Mucosa of rectum (tissue), 2 donors: Measurements from ENCODE around the gene TARS3.
"Not testable (repeated sequence)": the region's sequence is repeated elsewhere in the genome, so short reads cannot be mapped to it uniquely, and the experiment has no call there.

Experiments
- H3K27ac ChIP-seq, 2 donors: one replicate each; pipeline ENCODE4 v1.7.0; 2013; ENCODE audit warnings: inconsistent platforms in 2 of 2, low read depth in 2 of 2, low read length in 2 of 2
- H3K27me3 ChIP-seq, 2 donors: one replicate each; pipeline ENCODE4 v1.7.0; 2013; ENCODE audit warnings: low read length in 2 of 2; ENCODE audit not compliant: control insufficient read depth in 2 of 2, insufficient read depth in 2 of 2
- H3K36me3 ChIP-seq, 2 donors: one replicate each; pipeline ENCODE4 v1.7.0; 2013; ENCODE audit warnings: low read length in 2 of 2; ENCODE audit not compliant: control insufficient read depth in 2 of 2, insufficient read depth in 2 of 2
- H3K4me1 ChIP-seq, 2 donors: one replicate each; pipeline ENCODE4 v1.7.0; 2013; ENCODE audit warnings: low read length in 2 of 2, mild to moderate bottlenecking in 1 of 2; ENCODE audit not compliant: control insufficient read depth in 2 of 2, insufficient read depth in 2 of 2
- H3K4me3 ChIP-seq, 2 donors: one replicate each; pipeline ENCODE4 v1.7.0; 2013; ENCODE audit warnings: low read length in 2 of 2
- H3K9ac ChIP-seq, 2 donors: one replicate each; pipeline ENCODE4 v1.7.0; 2013; ENCODE audit warnings: low read length in 2 of 2, low read depth in 1 of 2, mild to moderate bottlenecking in 1 of 2
- H3K9me3 ChIP-seq, 2 donors: one replicate each; pipeline ENCODE4 v1.7.0; 2013; ENCODE audit warnings: low read length in 2 of 2; ENCODE audit not compliant: control insufficient read depth in 2 of 2
- donor health status: healthy.
- donor health status: Normal muscosa, but diverticular disease.

TARS3 gene

GRCh38 chr15:101635944-101636727, 88.1 kb downstream of the TARS3 start:
- Histone ChIP-seq H3K4me3 (no peak overlapping the region), H3K27me3 (no peaks in the 10 kb centered on the region), H3K36me3 (peaks cover 0 to 10% of the 10 kb centered on the region in 2 donors)

DNA sequence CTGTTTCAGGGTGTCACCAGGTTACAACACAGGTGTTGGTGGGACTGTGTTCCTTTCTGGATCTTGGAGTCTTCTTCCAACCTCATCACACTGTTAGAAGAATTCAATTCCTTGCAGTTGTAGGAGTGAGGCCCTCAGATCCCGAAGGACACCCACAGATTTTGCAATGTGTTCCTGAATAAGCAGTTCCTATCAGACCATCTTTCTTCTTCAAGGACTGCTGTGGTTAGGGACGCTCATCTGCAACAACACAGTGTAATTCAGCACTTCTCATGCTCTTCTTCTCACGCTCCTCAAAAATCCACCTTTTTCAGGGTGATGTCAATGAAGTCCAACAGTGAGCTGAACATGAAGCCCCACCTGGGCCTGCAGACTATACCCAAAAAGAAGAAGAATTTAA, 90.9 kb downstream of the TARS3 start:
- Histone ChIP-seq H3K36me3 (peaks cover 0 to 1% of the 10 kb centered on the region in 2 donors), H3K4me1 (peaks cover 0 to 7% of the 10 kb centered on the region in 2 donors), H3K27ac (no peak overlapping the region), H3K9ac (no peak overlapping the region), H3K9me3 (no peaks in the 10 kb centered on the region), H3K4me3 (no peak overlapping the region), H3K27me3 (no peaks in the 10 kb centered on the region)

More at GRCh38 chr15:101635944-101636727, 88.1 kb downstream of the TARS3 start:
- Histone ChIP-seq H3K4me1 (peaks cover 5 to 13% of the 10 kb centered on the region in 2 donors), H3K9ac (no peak overlapping the region), H3K27ac (no peak overlapping the region), H3K9me3 (no peaks in the 10 kb centered on the region)

DNA sequence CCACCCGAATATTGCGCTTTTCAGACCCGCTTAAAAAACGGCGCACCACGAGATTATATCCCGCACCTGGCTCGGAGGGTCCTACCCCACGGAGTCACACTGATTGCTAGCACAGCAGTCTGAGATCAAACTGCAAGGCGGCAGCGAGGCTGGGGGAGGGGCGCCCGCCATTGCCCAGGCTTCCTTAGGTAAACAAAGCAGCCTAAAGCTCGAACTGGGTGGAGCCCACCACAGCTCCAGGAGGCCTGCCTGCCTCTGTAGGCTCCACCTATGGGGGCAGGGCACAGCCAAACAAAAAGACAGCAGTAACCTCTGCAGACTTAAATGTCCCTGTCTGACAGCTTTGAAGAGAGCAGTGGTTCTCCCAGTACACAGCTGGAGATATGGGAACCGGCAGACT, 97.5 kb downstream of the TARS3 start:
- H3K9ac ChIP-seq, H3K27ac ChIP-seq, H3K9me3 ChIP-seq, H3K36me3 ChIP-seq, H3K4me3 ChIP-seq, H3K4me1 ChIP-seq, H3K27me3 ChIP-seq: not testable (repeated sequence)

- H3K9me3 ChIP-seq, result no peaks in the 10 kb centered on the region
- H3K9ac ChIP-seq, result no peak overlapping the region
- H3K36me3 ChIP-seq, result no peaks in the 10 kb centered on the region
- no peaks in the 10 kb centered on the region for H3K27me3 ChIP-seq
- no peak overlapping the region for H3K27ac ChIP-seq
- H3K4me1 ChIP-seq, result no peaks in the 10 kb centered on the region
- no peak overlapping the region for H3K4me3 ChIP-seq
Observed at GRCh38 chr15:101625980-101626379, 98.3 kb downstream of the TARS3 start.

DNA sequence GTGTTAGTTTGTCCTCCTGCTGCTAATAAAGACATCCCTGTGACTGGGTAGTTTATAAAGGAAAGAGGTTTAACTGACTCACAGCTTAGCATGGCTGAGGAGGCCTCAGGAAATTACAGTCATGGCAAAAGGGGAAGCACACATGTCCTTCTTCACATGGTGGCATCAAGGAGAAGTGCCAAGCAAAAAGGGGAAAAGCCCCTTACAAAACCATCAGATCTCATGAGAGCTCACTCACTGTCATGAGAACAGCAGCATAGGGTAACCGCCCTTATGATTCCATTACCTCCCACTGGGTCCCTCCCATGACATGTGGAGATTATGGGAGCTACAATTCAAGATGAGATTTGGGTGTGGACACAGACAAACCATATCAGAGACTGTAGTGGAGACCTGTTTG, 99.1 kb downstream of the TARS3 start:
- no peak overlapping the region for H3K4me3 ChIP-seq
- no peaks in the 10 kb centered on the region for H3K9me3 ChIP-seq
- H3K9ac ChIP-seq, result no peak overlapping the region
- no peaks in the 10 kb centered on the region for H3K36me3 ChIP-seq
- H3K27ac ChIP-seq, result no peak overlapping the region
- H3K27me3 ChIP-seq, result no peaks in the 10 kb centered on the region
- H3K4me1 ChIP-seq, result no peaks in the 10 kb centered on the region

DNA sequence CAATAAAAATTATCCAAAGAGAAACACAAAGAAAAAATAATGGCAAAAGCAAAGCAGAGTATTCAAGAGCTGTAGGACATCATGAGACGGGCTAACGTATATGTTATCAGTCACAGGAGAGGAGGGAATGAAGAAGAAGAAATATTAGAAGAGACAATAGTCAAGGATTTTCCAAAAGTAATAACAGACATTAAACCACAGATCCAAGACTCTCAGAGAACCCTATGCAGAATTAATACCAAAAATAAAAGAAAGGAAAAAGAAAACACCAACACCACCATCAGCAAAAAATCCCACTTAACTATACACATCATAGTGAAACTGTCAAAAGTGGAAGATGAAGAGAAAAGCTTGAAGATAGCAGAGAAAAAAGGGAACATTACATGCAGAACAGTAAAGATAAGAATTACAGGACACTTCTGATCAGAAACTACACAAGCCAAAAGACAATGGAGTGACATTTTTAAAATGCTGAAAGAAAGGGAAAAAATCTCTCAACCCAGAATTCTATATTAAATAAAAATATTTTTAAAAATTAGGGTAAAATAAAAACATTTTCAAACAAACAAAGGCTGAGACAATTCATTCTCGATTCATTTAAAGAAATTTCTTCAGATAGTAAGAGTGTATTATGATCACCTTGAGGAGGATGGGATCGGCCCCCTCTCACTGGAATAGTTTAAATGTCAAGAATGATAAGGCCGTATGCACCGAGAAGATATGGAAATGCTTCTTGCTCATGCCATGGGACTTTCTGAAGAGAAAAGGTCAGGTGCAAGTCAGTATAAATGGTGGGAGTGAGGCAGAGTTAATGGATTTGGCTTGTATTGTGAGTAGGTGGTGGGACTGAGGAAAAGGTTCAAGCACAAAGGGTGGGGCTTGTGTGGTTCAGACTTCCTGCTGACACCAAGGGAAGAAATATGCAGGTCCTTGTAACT, 100.6 kb downstream of the TARS3 start:
- no peaks in the 10 kb centered on the region for H3K4me1 ChIP-seq
- H3K27me3 ChIP-seq, result no peaks in the 10 kb centered on the region
- no peaks in the 10 kb centered on the region for H3K36me3 ChIP-seq
- H3K9me3 ChIP-seq, result no peaks in the 10 kb centered on the region
- no peak overlapping the region for H3K9ac ChIP-seq
- H3K27ac ChIP-seq, result no peak overlapping the region
- no peak overlapping the region for H3K4me3 ChIP-seq

GRCh38 chr15:101621961-101622360, 102.3 kb downstream of the TARS3 start:
- no peaks in the 10 kb centered on the region for H3K27me3 ChIP-seq

DNA sequence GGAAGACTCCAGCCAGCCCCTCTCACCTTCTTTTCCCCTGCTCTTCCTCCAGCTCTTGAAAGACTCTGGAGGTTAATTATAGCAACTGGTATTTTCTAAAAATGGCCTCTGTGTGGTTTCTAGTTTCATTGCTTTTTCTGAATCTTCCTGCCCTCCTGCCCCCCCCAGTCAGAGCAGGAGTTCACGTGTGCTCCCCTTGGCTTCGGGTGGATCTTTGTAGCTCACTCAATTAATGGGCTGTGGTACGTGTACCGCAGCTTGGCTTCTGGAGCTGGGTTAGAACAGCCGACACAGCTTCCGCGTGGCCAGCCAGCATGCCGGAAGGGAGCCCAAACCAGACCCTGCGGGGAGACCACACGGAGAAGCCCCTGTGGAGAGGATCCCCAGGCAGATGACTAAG, 103.6 kb downstream of the TARS3 start:
- no peaks in the 10 kb centered on the region for H3K36me3 ChIP-seq
- H3K4me3 ChIP-seq, result no peak overlapping the region
- H3K4me1 ChIP-seq, result peaks cover 0 to 6% of the 10 kb centered on the region in 2 donors
- no peaks in the 10 kb centered on the region for H3K27me3 ChIP-seq
- no peak overlapping the region for H3K9ac ChIP-seq
- H3K27ac ChIP-seq, result no peak overlapping the region
- no peaks in the 10 kb centered on the region for H3K9me3 ChIP-seq

More at GRCh38 chr15:101621961-101622360, 102.3 kb downstream of the TARS3 start:
- H3K36me3 ChIP-seq, result no peaks in the 10 kb centered on the region
- H3K9me3 ChIP-seq, result no peaks in the 10 kb centered on the region
- no peak overlapping the region for H3K4me3 ChIP-seq
- no peaks in the 10 kb centered on the region for H3K4me1 ChIP-seq
- H3K9ac ChIP-seq, result no peak overlapping the region
- H3K27ac ChIP-seq, result no peak overlapping the region

GRCh38 chr15:101619615-101619865, 104.7 kb downstream of the TARS3 start:
- H3K27me3 ChIP-seq, result no peaks in the 10 kb centered on the region
- peaks cover 0 to 6% of the 10 kb centered on the region in 2 donors for H3K4me1 ChIP-seq
- H3K9ac ChIP-seq, result no peak overlapping the region
- no peaks in the 10 kb centered on the region for H3K36me3 ChIP-seq
- no peaks in the 10 kb centered on the region for H3K9me3 ChIP-seq
- no peak overlapping the region for H3K27ac ChIP-seq
- H3K4me3 ChIP-seq, result no peak overlapping the region

- no peaks in the 10 kb centered on the region for H3K9me3 ChIP-seq
- H3K4me3 ChIP-seq, result no peak overlapping the region
- no peak overlapping the region for H3K27ac ChIP-seq
- no peaks in the 10 kb centered on the region for H3K27me3 ChIP-seq
- no peak overlapping the region for H3K9ac ChIP-seq
- H3K4me1 ChIP-seq, result peaks cover 0 to 6% of the 10 kb centered on the region in 2 donors
- H3K36me3 ChIP-seq, result no peaks in the 10 kb centered on the region
Observed at GRCh38 chr15:101618851-101619614, 105.2 kb downstream of the TARS3 start.
